ENCODE results near the gene KCNJ11. TPM values are rescaled to one million over a fixed set of nuclear protein-coding genes. Genes with fewer than 3 reads are reported as not detected.

KCNJ11 gene
- total RNA-seq, 1 experiment from 2014 or later: 7.5 TPM

GRCh38 chr11:17385926-17386325 lies 2.5 kb downstream of the KCNJ11 start:
- Histone ChIP-seq H3K4me1 (ENCODE audit: control insufficient read depth in 1 of 2, insufficient read depth in 2 of 2, low read length in 2 of 2) (peaks cover 0 to 19% of the 10 kb centered on the region in 2 experiments; a peak in 3 of 4 replicates), H3K4me2 (ENCODE audit: low read length) (no peak overlapping the region), H3K36me3 (ENCODE audit: control insufficient read depth in 1 of 2, insufficient read depth in 2 of 2, low read length in 2 of 2) (no peaks in the 10 kb centered on the region), H3K27ac (ENCODE audit: low read depth, low read length) (no peak overlapping the region; the same call in 1 of the 2 replicates), H3K79me2 (ENCODE audit: insufficient read depth, low read length) (no peaks in the 10 kb centered on the region), H2AFZ (ENCODE audit: low read depth, low read length, poor library complexity, severe bottlenecking) (no peak overlapping the region), H3K9me2 (ENCODE audit: insufficient read depth) (no peaks in the 10 kb centered on the region), H3K9me3 (ENCODE audit: control insufficient read depth in 1 of 2, insufficient read depth in 1 of 2, low read depth in 1 of 2, low read length in 2 of 2) (no peaks in the 10 kb centered on the region), H3K27me3 (ENCODE audit: insufficient read depth, low read length) (no peaks in the 10 kb centered on the region), H4K20me1 (ENCODE audit: insufficient read depth) (no peaks in the 10 kb centered on the region), H3K4me3 (replicated peaks in 1 of 2; ENCODE audit: low read depth in 1 of 2, low read length in 2 of 2) (no peak overlapping the region), H3K9ac (ENCODE audit: low read length) (no peak overlapping the region)
- BruUV-seq (replicated peaks): no TSS peak
- ChIA-PET CTCF (interaction anchor here (1.0 to 1.2 kb wide), 4 partner anchors 119 to 142 kb away, joined by 3 to 14 read pairs (median 4); no protein-coding TSS in a partner anchor), POLR2A (no interaction called here), RAD21 (ENCODE audit: low non-redundant PET in 1 of 2, low total read pairs in 2 of 2, uncharacterized antibody in 2 of 2, unreplicated experiment in 2 of 2) (no interaction called here)
- intact Hi-C loops (cut with micrococcal nuclease): loop anchor here (5.0 kb wide), 1 partner anchor 346 kb away; the partner anchor contains the start of gene KCNC1
- TF ChIP-seq EZH2phosphoT487 (IDR thresholded peaks at IDR 0.05; ENCODE audit: borderline replicate concordance) (no peak), EZH2 (IDR thresholded peaks at IDR 0.05) (no peak), SRF (IDR thresholded peaks at IDR 0.05; ENCODE audit: low read depth) (no peak), ATF3 (IDR thresholded peaks at IDR 0.05) (no peak), ZNF274 (IDR thresholded peaks at IDR 0.05; ENCODE audit: low read depth, low read length) (no peak), SIN3A (IDR thresholded peaks at IDR 0.05; ENCODE audit: low read depth) (no peak), SP1 (IDR thresholded peaks at IDR 0.05; ENCODE audit: low read depth) (no peak), ZBTB33 (IDR thresholded peaks at IDR 0.05; ENCODE audit: extremely low read depth, insufficient replicate concordance, low read length) (no peak), ZFX (IDR thresholded peaks at IDR 0.05) (no peak), CTCF (IDR thresholded peaks at IDR 0.05 in 2 of 3, conservative IDR thresholded peaks at IDR 0.05 in 1 of 3; ENCODE audit: borderline replicate concordance in 1 of 3, insufficient read depth in 1 of 3, low read depth in 2 of 3, low read length in 2 of 3) (no peak), CEBPB (IDR thresholded peaks at IDR 0.05; ENCODE audit: low read depth) (no peak), POLR2A (IDR thresholded peaks at IDR 0.05; ENCODE audit: borderline replicate concordance, extremely low read depth, insufficient read depth, insufficient read length) (no peak), EGR1 (IDR thresholded peaks at IDR 0.05; ENCODE audit: low read depth) (no peak), ELF1 (IDR thresholded peaks at IDR 0.05; ENCODE audit: borderline replicate concordance, low read depth) (no peak)
- TF ChIP-seq, protein P1, sequence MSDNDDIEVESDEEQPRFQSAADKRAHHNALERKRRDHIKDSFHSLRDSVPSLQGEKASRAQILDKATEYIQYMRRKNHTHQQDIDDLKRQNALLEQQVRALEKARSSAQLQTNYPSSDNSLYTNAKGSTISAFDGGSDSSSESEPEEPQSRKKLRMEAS (IDR thresholded peaks at IDR 0.05): no peak
- TF ChIP-seq, protein P2, sequence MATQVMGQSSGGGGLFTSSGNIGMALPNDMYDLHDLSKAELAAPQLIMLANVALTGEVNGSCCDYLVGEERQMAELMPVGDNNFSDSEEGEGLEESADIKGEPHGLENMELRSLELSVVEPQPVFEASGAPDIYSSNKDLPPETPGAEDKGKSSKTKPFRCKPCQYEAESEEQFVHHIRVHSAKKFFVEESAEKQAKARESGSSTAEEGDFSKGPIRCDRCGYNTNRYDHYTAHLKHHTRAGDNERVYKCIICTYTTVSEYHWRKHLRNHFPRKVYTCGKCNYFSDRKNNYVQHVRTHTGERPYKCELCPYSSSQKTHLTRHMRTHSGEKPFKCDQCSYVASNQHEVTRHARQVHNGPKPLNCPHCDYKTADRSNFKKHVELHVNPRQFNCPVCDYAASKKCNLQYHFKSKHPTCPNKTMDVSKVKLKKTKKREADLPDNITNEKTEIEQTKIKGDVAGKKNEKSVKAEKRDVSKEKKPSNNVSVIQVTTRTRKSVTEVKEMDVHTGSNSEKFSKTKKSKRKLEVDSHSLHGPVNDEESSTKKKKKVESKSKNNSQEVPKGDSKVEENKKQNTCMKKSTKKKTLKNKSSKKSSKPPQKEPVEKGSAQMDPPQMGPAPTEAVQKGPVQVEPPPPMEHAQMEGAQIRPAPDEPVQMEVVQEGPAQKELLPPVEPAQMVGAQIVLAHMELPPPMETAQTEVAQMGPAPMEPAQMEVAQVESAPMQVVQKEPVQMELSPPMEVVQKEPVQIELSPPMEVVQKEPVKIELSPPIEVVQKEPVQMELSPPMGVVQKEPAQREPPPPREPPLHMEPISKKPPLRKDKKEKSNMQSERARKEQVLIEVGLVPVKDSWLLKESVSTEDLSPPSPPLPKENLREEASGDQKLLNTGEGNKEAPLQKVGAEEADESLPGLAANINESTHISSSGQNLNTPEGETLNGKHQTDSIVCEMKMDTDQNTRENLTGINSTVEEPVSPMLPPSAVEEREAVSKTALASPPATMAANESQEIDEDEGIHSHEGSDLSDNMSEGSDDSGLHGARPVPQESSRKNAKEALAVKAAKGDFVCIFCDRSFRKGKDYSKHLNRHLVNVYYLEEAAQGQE (IDR thresholded peaks at IDR 0.05; ENCODE audit: low read depth): no peak
- ATAC-seq (no peak), DNase-seq (ENCODE audit: low read depth, low spot score) (no peak)

All from HCT116 (cell line).